GM06990 (cell line): ENCODE measurements around the gene PDE11A.
"Not testable (repeated sequence)": the region's sequence is repeated elsewhere in the genome, so short reads cannot be mapped to it uniquely, and the experiment has no call there.

Source experiments
- DNase-seq: peaks from one replicate; pipeline ENCODE4 v3.0.0-alpha.2; 2011; ENCODE audit not compliant: insufficient read length; ENCODE audit errors: extremely low read depth
- H3K27me3 ChIP-seq: replicated peaks from 2 replicates; pipeline ENCODE4 v1.6.0; 2011; ENCODE audit warnings: low read length; ENCODE audit not compliant: control insufficient read depth, insufficient read depth
- H3K36me3 ChIP-seq: 2 replicates; pipeline ENCODE4 v1.5.1; 2011; ENCODE audit warnings: low read length; ENCODE audit not compliant: control insufficient read depth, insufficient read depth
- H3K4me3 ChIP-seq: replicated peaks from 2 replicates; pipeline ENCODE4 v1.5.1; 2011; ENCODE audit warnings: low read depth, mild to moderate bottlenecking, control low read depth, low read length
- CTCF ChIP-seq: IDR thresholded peaks from 2 replicates; pipeline ENCODE4 v1.5.1; 2011; ENCODE audit warnings: low read length, control low read depth, mild to moderate bottlenecking, inconsistent platforms; ENCODE audit not compliant: insufficient read depth, poor library complexity, severe bottlenecking

The PDE11A gene

GRCh38 chr2:178044836-178045235, 27.7 kb downstream of the PDE11A start:
- H3K27me3 ChIP-seq = no peaks in the 10 kb centered on the region
- no peak overlapping the region for H3K4me3 ChIP-seq
- DNase-seq = no peak
- no peaks in the 10 kb centered on the region for H3K36me3 ChIP-seq
- no peak for TF ChIP-seq CTCF

- Histone ChIP-seq H3K4me3 (no peak overlapping the region), H3K27me3 (no peaks in the 10 kb centered on the region), H3K36me3 (no peaks in the 10 kb centered on the region)
- no peak for TF ChIP-seq CTCF
- no peak for DNase-seq
Observed at GRCh38 chr2:178043266-178043665, 29.3 kb downstream of the PDE11A start.

- not testable (repeated sequence) for H3K27me3 ChIP-seq, H3K4me3 ChIP-seq, DNase-seq, H3K36me3 ChIP-seq
Observed at GRCh38 chr2:178033583-178033982, 39.0 kb downstream of the PDE11A start.

GRCh38 chr2:178029342-178029741, 43.2 kb downstream of the PDE11A start:
- no peak for DNase-seq
- no peak for TF ChIP-seq CTCF
- no peaks in the 10 kb centered on the region for H3K36me3 ChIP-seq
- no peaks in the 10 kb centered on the region for H3K27me3 ChIP-seq
- no peak overlapping the region for H3K4me3 ChIP-seq

- DNase-seq = no peak
Observed at GRCh38 chr2:178025551-178026185, 46.9 kb downstream of the PDE11A start.

GRCh38 chr2:178018141-178018540, 54.4 kb downstream of the PDE11A start:
- no peak for TF ChIP-seq CTCF
- DNase-seq = no peak
- H3K36me3 ChIP-seq = no peaks in the 10 kb centered on the region
- no peaks in the 10 kb centered on the region for H3K27me3 ChIP-seq
- no peak overlapping the region for H3K4me3 ChIP-seq

More at GRCh38 chr2:178025551-178026185, 46.9 kb downstream of the PDE11A start:
- no peaks in the 10 kb centered on the region for H3K36me3 ChIP-seq
- no peak overlapping the region for H3K4me3 ChIP-seq
- H3K27me3 ChIP-seq = no peaks in the 10 kb centered on the region
- no peak for TF ChIP-seq CTCF
